Fibroblast of lung (primary cell): ENCODE measurements around the gene GGACT. TPM values are rescaled to one million over a fixed set of nuclear protein-coding genes. Genes with fewer than 3 reads are reported as not detected.

Experiments used
- DNase-seq, 2 donors: peaks; one replicate each; pipeline versions ENCODE4 v3.0.0 to v3.0.0-alpha.2; 2010; ENCODE audit warnings: low read depth in 2 of 2
- H2AFZ ChIP-seq: 2 replicates; pipeline ENCODE4 v1.5.1; 2012; ENCODE audit warnings: low read length, control low read depth, inconsistent platforms
- H3K27ac ChIP-seq: 2 replicates; pipeline ENCODE4 v1.5.1; 2011; ENCODE audit warnings: low read length, control low read depth; ENCODE audit not compliant: insufficient read depth
- H3K27me3 ChIP-seq: 2 replicates; pipeline ENCODE4 v1.5.1; 2011; ENCODE audit warnings: mild to moderate bottlenecking, low read length; ENCODE audit not compliant: control insufficient read depth, insufficient read depth
- H3K36me3 ChIP-seq: 2 replicates; pipeline ENCODE4 v1.5.1; 2011; ENCODE audit warnings: low read length; ENCODE audit not compliant: control insufficient read depth, insufficient read depth
- H3K4me1 ChIP-seq: 2 replicates; pipeline ENCODE4 v1.5.1; 2011; ENCODE audit warnings: low read length; ENCODE audit not compliant: control insufficient read depth, insufficient read depth; ENCODE audit errors: extremely low read depth
- H3K4me2 ChIP-seq: 2 replicates; pipeline ENCODE4 v1.5.1; 2011; ENCODE audit warnings: low read length, control low read depth; ENCODE audit not compliant: insufficient read depth; ENCODE audit errors: extremely low read depth
- H3K4me3 ChIP-seq, 4 experiments: fragments of 200-600 bp in 1 of 4; sonication (generic) in 1 of 4; replicated peaks in 1 of 4; 2 replicates each; pipeline ENCODE4 v1.5.1; 2011 to 2016; ENCODE audit warnings: low read length in 4 of 4, low read depth in 3 of 4, mild to moderate bottlenecking in 3 of 4, control low read depth in 2 of 4, inconsistent platforms in 1 of 4, mixed read lengths in 1 of 4; ENCODE audit not compliant: insufficient read depth in 1 of 4; ENCODE audit errors: control extremely low read depth in 1 of 4
- H3K79me2 ChIP-seq: 2 replicates; pipeline ENCODE4 v1.5.1; 2012; ENCODE audit warnings: mild to moderate bottlenecking, low read length, inconsistent platforms; ENCODE audit not compliant: control insufficient read depth, insufficient read depth
- H3K9ac ChIP-seq: 2 replicates; pipeline ENCODE4 v1.5.1; 2011; ENCODE audit warnings: mild to moderate bottlenecking, low read length, control low read depth; ENCODE audit not compliant: insufficient read depth
- H3K9me3 ChIP-seq: 2 replicates; pipeline ENCODE4 v1.5.1; 2012; ENCODE audit warnings: low read depth, low read length; ENCODE audit not compliant: control insufficient read depth, insufficient read depth
- H4K20me1 ChIP-seq: 2 replicates; pipeline ENCODE4 v1.5.1; 2011; ENCODE audit warnings: low read length; ENCODE audit not compliant: control insufficient read depth, insufficient read depth; ENCODE audit errors: extremely low read depth
- EZH2 ChIP-seq: IDR thresholded peaks from 2 replicates; pipeline ENCODE4 v1.5.1; 2012; ENCODE audit warnings: low read length, control low read depth, mild to moderate bottlenecking; ENCODE audit errors: missing control alignments
- polyA plus RNA-seq, 2 donors: library from polyadenylated mRNA; depleted of rRNA in 1 of 2; stranded (reverse) in 1 of 2; unstranded in 1 of 2; fragments of >200 nt; gene quantifications; 2 replicates each; pipeline ENCODE4 v1.2.1, GENCODE V29; 2011 to 2012; ENCODE audit warnings: missing spikeins in 1 of 2
- total RNA-seq: library from RNA; depleted of rRNA; stranded (reverse); fragments of >200 nt; gene quantifications from 2 replicates; pipeline ENCODE4 v1.2.1, GENCODE V29; 2014
- TF ChIP-seq, protein P1 (sequence below), 2 donors: IDR thresholded peaks in 1 of 2; conservative IDR thresholded peaks in 1 of 2; 1 replicate in 1 of 2; 2 replicates in 1 of 2; pipeline ENCODE4 v1.5.1; 2011 to 2012; ENCODE audit warnings: low read length in 2 of 2, control low read depth in 1 of 2, inconsistent platforms in 1 of 2, low read depth in 1 of 2, mild to moderate bottlenecking in 1 of 2

GGACT gene
- total and polyA plus RNA-seq, 2 donors (not counting 1 experiment from before 2014, with no cell fraction given): 2.6 to 6.6 TPM

DNA sequence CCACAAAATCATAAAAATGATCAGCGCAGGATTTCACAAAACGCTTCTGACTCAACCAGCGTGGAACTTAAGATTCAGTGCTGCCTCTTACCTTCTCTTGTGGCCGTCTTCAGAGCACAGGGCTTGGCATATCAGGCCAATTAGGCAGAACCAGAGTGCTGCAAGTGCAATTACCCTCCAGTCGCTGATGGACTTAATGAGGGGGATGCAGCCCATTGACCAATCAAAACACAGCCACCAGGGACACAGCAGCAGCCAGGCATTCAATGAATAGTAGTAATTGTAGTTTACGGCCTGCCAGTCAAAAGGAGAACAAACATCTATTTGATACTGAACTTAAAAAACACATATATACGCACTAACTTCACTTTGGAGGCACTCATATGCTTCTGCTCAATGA, 47.9 kb upstream of the GGACT start:
- H3K27ac ChIP-seq: no peak overlapping the region
- peaks cover 2% of the 10 kb centered on the region for H3K4me1 ChIP-seq
- H3K79me2 ChIP-seq: no peaks in the 10 kb centered on the region
- H3K4me2 ChIP-seq: no peak overlapping the region
- H3K4me3 ChIP-seq: no peak overlapping the region
- no peak for DNase-seq
- H4K20me1 ChIP-seq: no peaks in the 10 kb centered on the region
- H3K9me3 ChIP-seq: no peaks in the 10 kb centered on the region
- H3K27me3 ChIP-seq: no peaks in the 10 kb centered on the region
- H3K9ac ChIP-seq: no peak overlapping the region
- no peaks in the 10 kb centered on the region for H3K36me3 ChIP-seq
- no peak overlapping the region for H2AFZ ChIP-seq
- no peak for TF ChIP-seq EZH2
- TF ChIP-seq, protein P1, sequence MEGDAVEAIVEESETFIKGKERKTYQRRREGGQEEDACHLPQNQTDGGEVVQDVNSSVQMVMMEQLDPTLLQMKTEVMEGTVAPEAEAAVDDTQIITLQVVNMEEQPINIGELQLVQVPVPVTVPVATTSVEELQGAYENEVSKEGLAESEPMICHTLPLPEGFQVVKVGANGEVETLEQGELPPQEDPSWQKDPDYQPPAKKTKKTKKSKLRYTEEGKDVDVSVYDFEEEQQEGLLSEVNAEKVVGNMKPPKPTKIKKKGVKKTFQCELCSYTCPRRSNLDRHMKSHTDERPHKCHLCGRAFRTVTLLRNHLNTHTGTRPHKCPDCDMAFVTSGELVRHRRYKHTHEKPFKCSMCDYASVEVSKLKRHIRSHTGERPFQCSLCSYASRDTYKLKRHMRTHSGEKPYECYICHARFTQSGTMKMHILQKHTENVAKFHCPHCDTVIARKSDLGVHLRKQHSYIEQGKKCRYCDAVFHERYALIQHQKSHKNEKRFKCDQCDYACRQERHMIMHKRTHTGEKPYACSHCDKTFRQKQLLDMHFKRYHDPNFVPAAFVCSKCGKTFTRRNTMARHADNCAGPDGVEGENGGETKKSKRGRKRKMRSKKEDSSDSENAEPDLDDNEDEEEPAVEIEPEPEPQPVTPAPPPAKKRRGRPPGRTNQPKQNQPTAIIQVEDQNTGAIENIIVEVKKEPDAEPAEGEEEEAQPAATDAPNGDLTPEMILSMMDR (conservative IDR thresholded peaks at IDR 0.05 in 1 of 2, IDR thresholded peaks at IDR 0.05 in 1 of 2; ENCODE audit: low read depth in 1 of 2, low read length in 2 of 2): no peak

DNA sequence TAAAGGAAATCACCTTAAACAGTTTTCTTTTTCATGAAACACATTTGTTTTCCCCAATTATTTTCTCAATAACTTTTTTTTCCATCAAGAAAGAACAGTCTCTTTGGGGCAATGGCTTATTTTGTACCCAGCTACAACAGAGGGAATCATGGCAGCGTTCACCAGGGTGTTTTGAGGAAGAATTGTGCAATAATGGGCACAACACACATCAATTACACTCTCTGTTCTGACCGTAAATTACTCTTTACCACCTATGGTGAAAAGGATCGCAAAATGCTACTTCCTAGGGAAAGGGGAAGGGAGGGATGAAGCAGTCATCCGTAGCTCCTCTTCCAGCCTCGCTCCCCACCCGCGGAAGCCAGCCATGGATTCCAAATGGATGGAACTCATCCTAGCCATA, 47.4 kb upstream of the GGACT start:
- H3K36me3 ChIP-seq: no peaks in the 10 kb centered on the region

DNA sequence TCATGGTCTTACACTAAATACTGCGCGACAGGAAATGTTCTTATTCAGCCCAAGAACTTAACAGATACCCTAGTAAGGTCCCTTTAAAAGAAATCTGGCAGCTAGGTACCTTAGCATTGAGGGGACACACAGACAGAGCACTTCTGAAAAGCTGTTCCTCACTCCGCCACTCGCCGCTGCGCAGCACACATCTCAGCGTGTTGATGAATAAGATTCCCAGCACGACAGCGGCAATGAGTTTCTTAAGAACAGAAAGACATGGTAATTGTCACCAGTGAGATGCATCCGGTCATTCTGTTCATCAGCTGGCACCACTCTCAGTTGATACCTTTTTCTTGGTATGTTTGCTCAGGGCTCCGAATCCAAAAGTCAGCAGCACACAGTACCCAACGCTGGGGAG, 46.1 kb upstream of the GGACT start:
- no peaks in the 10 kb centered on the region for H3K9me3 ChIP-seq
- TF ChIP-seq EZH2: no peak
- TF ChIP-seq, protein P1 (conservative IDR thresholded peaks at IDR 0.05 in 1 of 2, IDR thresholded peaks at IDR 0.05 in 1 of 2; ENCODE audit: low read depth in 1 of 2, low read length in 2 of 2): no peak
- DNase-seq: no peak
- H3K4me3 ChIP-seq: no peak overlapping the region
- H3K4me2 ChIP-seq: no peak overlapping the region
- H3K4me1 ChIP-seq: peaks cover 2% of the 10 kb centered on the region
- no peak overlapping the region for H3K27ac ChIP-seq
- H3K27me3 ChIP-seq: no peaks in the 10 kb centered on the region
- no peaks in the 10 kb centered on the region for H4K20me1 ChIP-seq
- no peaks in the 10 kb centered on the region for H3K79me2 ChIP-seq
- H3K9ac ChIP-seq: no peak overlapping the region
- no peaks in the 10 kb centered on the region for H3K36me3 ChIP-seq
- no peak overlapping the region for H2AFZ ChIP-seq

More for the DNA sequence above, 47.4 kb upstream of the GGACT start:
- Histone ChIP-seq H3K79me2 (no peaks in the 10 kb centered on the region), H3K27me3 (no peaks in the 10 kb centered on the region), H4K20me1 (no peaks in the 10 kb centered on the region), H3K9me3 (no peaks in the 10 kb centered on the region), H3K4me1 (peaks cover 2% of the 10 kb centered on the region), H2AFZ (no peak overlapping the region), H3K27ac (no peak overlapping the region), H3K9ac (no peak overlapping the region), H3K4me3 (no peak overlapping the region), H3K4me2 (no peak overlapping the region)
- no peak for DNase-seq
- TF ChIP-seq EZH2: no peak
- TF ChIP-seq, protein P1 (conservative IDR thresholded peaks at IDR 0.05 in 1 of 2, IDR thresholded peaks at IDR 0.05 in 1 of 2; ENCODE audit: low read depth in 1 of 2, low read length in 2 of 2): no peak
